ENCODE measurements around the gene GLP2R. TPM values are rescaled to one million over a fixed set of nuclear protein-coding genes. Genes with fewer than 3 reads are reported as not detected.

The GLP2R gene
- total and polyA plus RNA-seq, 9 donors: 0.18 to 3.4 (median 0.57) TPM

DNA sequence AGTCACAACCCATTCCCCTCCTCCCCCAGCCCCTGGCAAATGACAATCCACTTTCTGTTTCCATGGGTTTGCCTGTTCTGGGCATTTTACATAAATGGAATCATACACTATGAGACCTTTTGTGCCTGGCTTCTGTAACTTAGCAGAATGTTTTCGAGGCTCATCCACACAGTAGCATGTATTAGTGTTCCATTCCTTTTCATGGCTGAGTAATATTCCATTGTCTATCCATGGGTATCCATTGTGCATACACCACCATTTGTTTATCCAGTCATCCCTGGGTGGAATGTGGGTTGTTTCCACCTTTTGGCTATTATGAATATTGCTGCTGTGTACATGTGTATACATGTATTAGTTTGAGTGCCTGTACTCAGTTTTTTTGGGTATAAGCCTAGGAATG, 113.0 kb downstream of the GLP2R start:
- intact Hi-C loops (cut with DNase I): loop anchor here in 1 of 4 donors (10.0 kb wide), 1 partner anchor 676 kb away; no protein-coding TSS in a partner anchor
- Histone ChIP-seq H3K27me3 (no peaks in the 10 kb centered on the region), H3K9me3 (no peaks in the 10 kb centered on the region), H3K4me1 (ENCODE audit: insufficient read depth) (peaks cover 4% of the 10 kb centered on the region), H3K27ac (no peak overlapping the region), H3K36me3 (no peaks in the 10 kb centered on the region), H3K4me3 (no peak overlapping the region)
- DNase-seq: no peak
- WGBS, 3 donors: 91 to 100% (median 93%) methylated on average over 1 of the region's 1 CpG
- TF ChIP-seq, protein P1, sequence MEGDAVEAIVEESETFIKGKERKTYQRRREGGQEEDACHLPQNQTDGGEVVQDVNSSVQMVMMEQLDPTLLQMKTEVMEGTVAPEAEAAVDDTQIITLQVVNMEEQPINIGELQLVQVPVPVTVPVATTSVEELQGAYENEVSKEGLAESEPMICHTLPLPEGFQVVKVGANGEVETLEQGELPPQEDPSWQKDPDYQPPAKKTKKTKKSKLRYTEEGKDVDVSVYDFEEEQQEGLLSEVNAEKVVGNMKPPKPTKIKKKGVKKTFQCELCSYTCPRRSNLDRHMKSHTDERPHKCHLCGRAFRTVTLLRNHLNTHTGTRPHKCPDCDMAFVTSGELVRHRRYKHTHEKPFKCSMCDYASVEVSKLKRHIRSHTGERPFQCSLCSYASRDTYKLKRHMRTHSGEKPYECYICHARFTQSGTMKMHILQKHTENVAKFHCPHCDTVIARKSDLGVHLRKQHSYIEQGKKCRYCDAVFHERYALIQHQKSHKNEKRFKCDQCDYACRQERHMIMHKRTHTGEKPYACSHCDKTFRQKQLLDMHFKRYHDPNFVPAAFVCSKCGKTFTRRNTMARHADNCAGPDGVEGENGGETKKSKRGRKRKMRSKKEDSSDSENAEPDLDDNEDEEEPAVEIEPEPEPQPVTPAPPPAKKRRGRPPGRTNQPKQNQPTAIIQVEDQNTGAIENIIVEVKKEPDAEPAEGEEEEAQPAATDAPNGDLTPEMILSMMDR (IDR thresholded peaks at IDR 0.05): no peak
- TF ChIP-seq POLR2A (IDR thresholded peaks at IDR 0.05) (no peak), EP300 (IDR thresholded peaks at IDR 0.05) (no peak)

DNA sequence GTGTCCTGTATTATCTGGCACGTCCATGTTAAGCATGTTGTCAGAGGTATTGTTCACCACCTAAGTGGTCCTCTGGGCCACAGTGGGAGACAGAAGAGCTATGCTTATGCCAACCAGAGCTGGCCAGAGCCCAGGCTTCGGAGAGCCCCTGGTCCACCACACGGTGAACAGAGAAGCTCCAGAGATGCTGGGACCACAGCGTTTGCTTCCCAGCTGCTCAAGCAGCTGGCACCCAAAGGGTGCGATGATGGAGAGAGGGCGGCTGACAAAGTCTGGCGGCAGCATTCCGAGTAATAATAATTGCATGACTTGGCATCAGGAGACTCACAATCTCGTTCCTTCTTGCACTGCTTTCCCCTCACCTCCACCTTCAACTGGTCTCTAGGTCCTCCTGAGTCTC, 115.1 kb downstream of the GLP2R start:
- no peaks in the 10 kb centered on the region for H3K27me3 ChIP-seq
- intact Hi-C loops (cut with DNase I): loop anchor here in 1 of 4 donors (5.0 kb wide), 1 partner anchor 191 kb away; no protein-coding TSS in a partner anchor
- no peak for DNase-seq
- H3K27ac ChIP-seq: no peak overlapping the region
- WGBS, 3 donors: 82 to 91% (median 84%) methylated on average over 9 of the region's 9 CpGs
- no peak overlapping the region for H3K4me3 ChIP-seq
- peaks cover 4% of the 10 kb centered on the region for H3K4me1 ChIP-seq (ENCODE audit: insufficient read depth)
- H3K36me3 ChIP-seq: no peaks in the 10 kb centered on the region
- no peaks in the 10 kb centered on the region for H3K9me3 ChIP-seq
- no peak for TF ChIP-seq POLR2A (IDR thresholded peaks at IDR 0.05)

DNA sequence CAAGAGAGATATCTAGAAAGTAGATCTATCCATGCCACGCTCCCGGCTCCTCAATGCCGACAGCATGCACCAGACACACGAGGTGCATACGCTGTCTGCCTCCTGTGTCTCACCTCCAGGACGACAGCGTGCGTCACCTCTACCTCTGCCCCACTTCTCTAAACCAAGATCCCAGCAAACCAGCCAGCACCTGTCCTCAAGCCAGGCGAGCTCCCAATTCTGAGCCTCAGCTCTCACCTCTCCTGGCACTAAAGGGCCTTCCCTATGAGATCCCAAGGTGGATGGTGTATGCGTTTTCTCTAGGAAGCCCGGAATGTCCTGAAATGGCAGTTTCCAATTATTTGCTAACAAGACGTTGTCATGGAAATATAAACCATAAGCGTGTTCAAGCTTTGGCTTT, 115.6 kb downstream of the GLP2R start:
- DNase-seq: no peak
- Histone ChIP-seq H3K27ac (no peak overlapping the region), H3K4me3 (no peak overlapping the region), H3K4me1 (ENCODE audit: insufficient read depth) (peaks cover 4% of the 10 kb centered on the region), H3K27me3 (no peaks in the 10 kb centered on the region), H3K9me3 (no peaks in the 10 kb centered on the region), H3K36me3 (no peaks in the 10 kb centered on the region)
- no peak for TF ChIP-seq POLR2A (IDR thresholded peaks at IDR 0.05)
- TF ChIP-seq, protein P1 (IDR thresholded peaks at IDR 0.05): no peak
- no peak for TF ChIP-seq EP300 (IDR thresholded peaks at IDR 0.05)
- 92 to 96% (median 94%) methylated on average over 13 of the region's 13 CpGs for WGBS, 3 donors
- intact Hi-C loops (cut with DNase I): loop anchor here in 1 of 4 donors (5.0 kb wide), 1 partner anchor 191 kb away; no protein-coding TSS in a partner anchor

Other genes with a start within 250 kb of the GLP2R start
- gene CFAP52, start 249.3 kb upstream of the GLP2R start, total RNA-seq: 10 to 100 TPM in 1 of 7 donors, 1 to 10 TPM in 5, under 1 TPM in 1; 0.45 to 46.6 (median 1.5) TPM
- under 1 TPM; 0.18 to 0.35 TPM for gene CFAP52, start 249.3 kb upstream of the GLP2R start, polyA plus RNA-seq
- 10 to 100 TPM in 1 of 7 donors, 1 to 10 TPM in 2, under 1 TPM in 3, not detected in 1; 0.15 to 11.1 (median 0.88) TPM for gene USP43, start 180.4 kb upstream of the GLP2R start, total RNA-seq
- gene USP43, start 180.4 kb upstream of the GLP2R start, polyA plus RNA-seq: under 1 TPM; 0.13 to 0.18 TPM
- gene DHRS7C, start 34.3 kb upstream of the GLP2R start, total RNA-seq: not detected
- gene DHRS7C, start 34.3 kb upstream of the GLP2R start, polyA plus RNA-seq: not detected
- not detected for gene GSG1L2, start 3.8 kb upstream of the GLP2R start, total RNA-seq
- not detected for gene GSG1L2, start 3.8 kb upstream of the GLP2R start, polyA plus RNA-seq
- under 1 TPM in 2 of 7 donors, not detected in 5; 0.22 to 0.82 TPM for gene RCVRN, start 79.3 kb downstream of the GLP2R start, total RNA-seq
- gene RCVRN, start 79.3 kb downstream of the GLP2R start, polyA plus RNA-seq: under 1 TPM in 1 of 2 donors, not detected in 1; 0.40 TPM